ENCODE results near the gene CCNY.

CCNY gene

GRCh38 chr10:35348609-35349388 is 12.5 kb downstream of the CCNY start:
- Histone ChIP-seq H3K4me1 (peaks cover 9% of the 10 kb centered on the region), H3K27ac (no peak overlapping the region)
- TF ChIP-seq, protein P1, sequence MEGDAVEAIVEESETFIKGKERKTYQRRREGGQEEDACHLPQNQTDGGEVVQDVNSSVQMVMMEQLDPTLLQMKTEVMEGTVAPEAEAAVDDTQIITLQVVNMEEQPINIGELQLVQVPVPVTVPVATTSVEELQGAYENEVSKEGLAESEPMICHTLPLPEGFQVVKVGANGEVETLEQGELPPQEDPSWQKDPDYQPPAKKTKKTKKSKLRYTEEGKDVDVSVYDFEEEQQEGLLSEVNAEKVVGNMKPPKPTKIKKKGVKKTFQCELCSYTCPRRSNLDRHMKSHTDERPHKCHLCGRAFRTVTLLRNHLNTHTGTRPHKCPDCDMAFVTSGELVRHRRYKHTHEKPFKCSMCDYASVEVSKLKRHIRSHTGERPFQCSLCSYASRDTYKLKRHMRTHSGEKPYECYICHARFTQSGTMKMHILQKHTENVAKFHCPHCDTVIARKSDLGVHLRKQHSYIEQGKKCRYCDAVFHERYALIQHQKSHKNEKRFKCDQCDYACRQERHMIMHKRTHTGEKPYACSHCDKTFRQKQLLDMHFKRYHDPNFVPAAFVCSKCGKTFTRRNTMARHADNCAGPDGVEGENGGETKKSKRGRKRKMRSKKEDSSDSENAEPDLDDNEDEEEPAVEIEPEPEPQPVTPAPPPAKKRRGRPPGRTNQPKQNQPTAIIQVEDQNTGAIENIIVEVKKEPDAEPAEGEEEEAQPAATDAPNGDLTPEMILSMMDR (IDR thresholded peaks at IDR 0.05) = no peak

DNA sequence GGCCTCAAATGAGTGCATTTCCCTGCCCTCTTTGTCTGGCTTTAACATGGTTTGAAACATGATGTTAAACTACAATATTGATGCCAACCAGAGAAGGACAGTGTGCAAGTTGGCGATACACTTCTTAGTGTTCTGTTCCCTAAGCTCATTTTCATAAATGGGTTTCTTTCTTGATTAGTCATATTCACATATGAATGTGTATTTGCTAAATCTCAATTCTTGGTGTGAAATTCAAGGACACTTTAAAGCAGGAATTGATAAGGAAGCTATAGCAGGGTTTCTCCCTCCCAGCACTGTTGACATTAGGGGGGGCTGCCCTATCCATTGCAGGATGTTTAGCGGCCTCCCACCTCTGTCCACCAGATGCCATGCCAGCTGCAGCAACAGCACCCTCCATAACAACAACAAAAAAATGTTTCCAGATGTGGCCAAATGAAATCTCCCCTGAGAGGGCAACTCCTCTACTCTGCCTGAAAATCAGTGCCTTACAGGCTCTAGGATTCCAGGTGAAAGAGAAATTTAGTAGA is 13.1 kb downstream of the CCNY start:
- Histone ChIP-seq H2AFZ (no peak overlapping the region), H3K4me1 (peaks cover 9% of the 10 kb centered on the region), H3K27me3 (ENCODE audit: control insufficient read depth, insufficient read depth, low read length) (no peaks in the 10 kb centered on the region), H3K4me2 (ENCODE audit: low read length) (no peak overlapping the region), H3K79me2 (peaks cover 60% of the 10 kb centered on the region), H3K9ac (no peak overlapping the region), H3K4me3 (ENCODE audit: low read depth, low read length) (no peak overlapping the region), H3K9me3 (ENCODE audit: control insufficient read depth, low read length) (no peaks in the 10 kb centered on the region), H3K36me3 (ENCODE audit: control insufficient read depth, insufficient read depth, low read length) (no peaks in the 10 kb centered on the region), H3K27ac (no peak overlapping the region)
- TF ChIP-seq, protein P1 (IDR thresholded peaks at IDR 0.05) = no peak

More at GRCh38 chr10:35348609-35349388, 12.5 kb downstream of the CCNY start:
- peaks cover 60% of the 10 kb centered on the region for H3K79me2 ChIP-seq
- H3K4me3 ChIP-seq (ENCODE audit: low read depth, low read length) = no peak overlapping the region
- H3K36me3 ChIP-seq (ENCODE audit: control insufficient read depth, insufficient read depth, low read length) = no peaks in the 10 kb centered on the region
- H3K4me2 ChIP-seq (ENCODE audit: low read length) = no peak overlapping the region
- H3K9ac ChIP-seq = no peak overlapping the region
- H3K27me3 ChIP-seq (ENCODE audit: control insufficient read depth, insufficient read depth, low read length) = no peaks in the 10 kb centered on the region
- no peaks in the 10 kb centered on the region for H3K9me3 ChIP-seq (ENCODE audit: control insufficient read depth, low read length)
- H2AFZ ChIP-seq = no peak overlapping the region

DNA sequence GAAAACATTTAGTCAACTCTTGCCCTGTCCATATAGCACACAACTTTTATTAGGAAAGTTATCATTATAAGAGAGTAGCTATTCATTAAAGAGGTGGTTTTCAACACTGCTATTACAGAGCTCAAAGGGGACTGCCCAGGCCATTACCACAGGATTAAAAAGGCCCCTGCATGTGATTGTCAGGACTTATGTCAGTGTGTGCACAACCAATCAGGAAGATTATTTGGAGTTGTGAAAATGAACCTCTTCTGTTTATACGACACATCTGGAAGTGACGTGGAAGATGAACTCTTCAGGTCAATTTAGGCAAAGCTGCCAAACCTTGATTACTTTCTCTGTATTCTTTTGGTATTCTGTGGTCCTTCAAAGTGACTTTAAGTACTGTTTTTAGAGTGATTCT is 14.7 kb downstream of the CCNY start:
- Histone ChIP-seq H3K9ac (no peak overlapping the region), H3K27ac (no peak overlapping the region), H3K9me3 (ENCODE audit: control insufficient read depth, low read length) (no peaks in the 10 kb centered on the region), H3K79me2 (peaks cover 53% of the 10 kb centered on the region), H3K4me3 (ENCODE audit: low read depth, low read length) (no peak overlapping the region), H2AFZ (no peak overlapping the region), H3K4me1 (peaks cover 9% of the 10 kb centered on the region), H3K36me3 (ENCODE audit: control insufficient read depth, insufficient read depth, low read length) (no peaks in the 10 kb centered on the region), H3K27me3 (ENCODE audit: control insufficient read depth, insufficient read depth, low read length) (no peaks in the 10 kb centered on the region), H3K4me2 (ENCODE audit: low read length) (no peak overlapping the region)
- TF ChIP-seq, protein P1 (IDR thresholded peaks at IDR 0.05) = no peak

DNA sequence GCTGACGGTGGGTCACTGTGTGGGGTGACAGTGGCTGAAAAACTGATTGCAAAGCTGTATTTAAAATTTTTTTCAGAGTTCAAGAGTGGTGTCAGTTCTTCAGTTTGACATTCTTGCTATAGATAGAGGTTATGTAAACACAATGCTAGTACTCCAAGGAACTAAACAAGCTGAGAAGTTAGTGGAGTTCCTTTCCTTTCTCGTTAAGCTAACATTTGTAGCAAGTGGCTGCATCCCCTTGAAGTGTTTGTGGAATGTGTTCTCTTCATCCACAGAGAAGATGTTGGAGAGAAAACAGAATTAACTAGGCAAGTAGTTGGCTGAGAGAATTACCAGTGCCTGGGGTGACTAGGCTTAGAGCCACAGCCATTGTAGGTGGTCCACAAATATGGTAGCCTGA is 15.8 kb downstream of the CCNY start:
- Histone ChIP-seq H3K27me3 (ENCODE audit: control insufficient read depth, insufficient read depth, low read length) (no peaks in the 10 kb centered on the region), H3K4me3 (ENCODE audit: low read depth, low read length) (no peak overlapping the region), H3K36me3 (ENCODE audit: control insufficient read depth, insufficient read depth, low read length) (no peaks in the 10 kb centered on the region), H3K9ac (no peak overlapping the region), H3K4me1 (peaks cover 6% of the 10 kb centered on the region), H3K79me2 (peaks cover 49% of the 10 kb centered on the region), H3K27ac (no peak overlapping the region), H3K9me3 (ENCODE audit: control insufficient read depth, low read length) (no peaks in the 10 kb centered on the region), H2AFZ (no peak overlapping the region), H3K4me2 (ENCODE audit: low read length) (no peak overlapping the region)
- TF ChIP-seq, protein P1 (IDR thresholded peaks at IDR 0.05) = no peak

DNA sequence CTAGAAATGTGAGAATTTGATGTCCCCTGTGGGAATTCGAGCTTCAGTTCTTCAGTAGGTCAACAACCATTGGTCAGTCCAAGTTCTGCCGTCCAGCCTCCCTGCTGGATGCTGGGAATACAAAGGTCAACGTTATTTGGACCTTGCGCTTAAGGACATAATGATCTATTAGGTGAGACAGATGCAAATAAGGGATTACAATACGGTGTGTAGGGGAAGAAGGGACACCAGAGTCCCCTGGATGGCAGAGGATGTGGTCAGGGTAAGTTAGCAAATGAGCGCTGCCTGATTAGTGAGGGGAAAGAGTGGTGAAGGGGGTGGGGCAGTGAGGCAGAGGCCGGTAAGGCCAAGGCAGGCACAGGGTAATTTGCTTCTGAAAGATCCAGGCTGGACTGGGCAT is 16.2 kb downstream of the CCNY start:
- Histone ChIP-seq H3K79me2 (peaks cover 46% of the 10 kb centered on the region), H3K4me3 (ENCODE audit: low read depth, low read length) (no peak overlapping the region), H3K27me3 (ENCODE audit: control insufficient read depth, insufficient read depth, low read length) (no peaks in the 10 kb centered on the region), H3K4me2 (ENCODE audit: low read length) (no peak overlapping the region), H3K9ac (no peak overlapping the region), H3K4me1 (peaks cover 6% of the 10 kb centered on the region), H3K9me3 (ENCODE audit: control insufficient read depth, low read length) (no peaks in the 10 kb centered on the region), H3K36me3 (ENCODE audit: control insufficient read depth, insufficient read depth, low read length) (no peaks in the 10 kb centered on the region), H3K27ac (no peak overlapping the region), H2AFZ (no peak overlapping the region)
- TF ChIP-seq, protein P1 (IDR thresholded peaks at IDR 0.05) = no peak
